Neural progenitor cell (in vitro differentiated cells): Measurements from ENCODE around the gene ABHD1.
"Not testable (repeated sequence)": the region's sequence is repeated elsewhere in the genome, so short reads cannot be mapped to it uniquely, and the experiment has no call there.

Source experiments
- CTCF ChIP-seq: fragments of 200-600 bp; sonication (generic); IDR thresholded peaks from 2 replicates; pipeline ENCODE4 v1.5.1; 2017; ENCODE audit warnings: antibody characterized with exemption, mild to moderate bottlenecking
- EZH2 ChIP-seq: fragments of 200-600 bp; sonication (generic); IDR thresholded peaks from 2 replicates; pipeline ENCODE4 v1.6.1; 2017; ENCODE audit warnings: antibody characterized with exemption, mild to moderate bottlenecking, moderate library complexity
- EZH2phosphoT487 ChIP-seq: fragments of 200-600 bp; sonication (generic); IDR thresholded peaks from 2 replicates; pipeline ENCODE4 v1.6.1; 2017; ENCODE audit warnings: antibody characterized with exemption

- TF ChIP-seq CTCF, EZH2, EZH2phosphoT487: not testable (repeated sequence)
These were observed 4.3 kb upstream of the ABHD1 start for GRCh38 chr2:27119330-27119670.
